ENCODE measurements around the gene MARCHF3. TPM values are rescaled to one million over a fixed set of nuclear protein-coding genes. Genes with fewer than 3 reads are reported as not detected.

MARCHF3 gene
- polyA plus RNA-seq, 2 of the 4 experiments (the other 2 are of a cell fraction) = 0.39 to 0.68 TPM

DNA sequence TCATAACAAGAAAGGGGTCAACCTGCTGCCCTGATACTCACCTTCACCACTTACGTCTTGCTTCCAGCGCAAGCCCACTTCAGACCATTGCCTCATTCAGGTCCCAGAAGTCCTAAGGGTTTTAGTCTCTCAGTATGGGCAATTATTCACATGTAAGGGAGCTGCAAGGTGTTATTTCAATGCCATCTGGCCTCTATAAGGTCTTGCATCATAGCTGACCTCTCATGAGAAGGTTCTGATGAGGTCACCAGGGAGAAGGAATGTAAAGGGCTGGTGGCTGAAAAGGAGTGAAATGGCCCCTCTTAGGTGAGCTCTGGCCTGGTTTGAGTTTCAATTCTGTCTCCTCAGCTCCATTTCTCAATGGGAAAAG, 1.5 kb upstream of the MARCHF3 start:
- TF ChIP-seq CHD4 (IDR thresholded peaks at IDR 0.05; ENCODE audit: borderline replicate concordance) (no peak), CEBPB (IDR thresholded peaks at IDR 0.05) (0 out of 4 replicates have a peak, but pooled peaks of 1 of the 2 experiments have one; percentile 4)
- POLR2A ChIA-PET = no interaction called here

DNA sequence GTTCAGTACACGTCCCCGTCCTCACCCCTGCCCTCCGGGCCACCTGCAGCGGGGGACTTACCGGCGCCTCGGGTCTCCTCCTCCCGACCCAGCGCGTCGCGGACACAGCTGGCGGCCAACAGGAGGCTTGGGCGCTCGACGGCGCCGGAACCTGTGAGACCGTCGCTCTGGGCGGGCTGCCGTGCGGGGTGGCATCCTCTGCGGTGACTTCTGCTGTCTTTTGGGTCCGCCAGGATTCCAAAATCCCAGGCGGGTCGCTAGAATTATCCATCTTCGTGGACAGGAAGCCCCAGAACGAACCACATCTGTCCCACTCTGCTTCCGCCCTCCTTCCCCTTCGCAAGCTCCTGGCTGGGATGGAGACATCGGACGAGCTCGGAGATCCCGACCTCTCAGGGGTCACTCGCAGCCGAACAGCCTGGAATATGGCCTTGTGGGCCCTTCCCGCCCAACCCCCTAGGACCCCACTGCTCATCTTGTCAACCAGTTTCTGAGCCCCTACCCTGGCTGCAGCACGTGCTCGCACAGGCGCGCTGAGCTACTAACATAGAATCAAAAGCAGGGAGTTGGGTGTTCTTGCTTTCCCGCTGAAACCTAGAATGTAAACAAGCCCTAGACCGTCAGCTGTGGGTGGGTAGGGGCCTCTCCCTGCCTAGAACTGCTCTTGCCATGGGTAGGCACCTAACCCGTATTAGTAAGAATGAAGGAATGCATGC, 947 bp upstream of the MARCHF3 start:
- Histone ChIP-seq H3K4me2 (peak overlapping the region; percentile 98), H3K4me3 (peak overlapping the region; percentile 69), H3K27ac (peak overlapping the region; percentile 62 to 76), H3K9me3 (no peaks in the 10 kb centered on the region), H3K4me1 (0 out of 3 replicates have a peak, but pooled peaks cover 3% of the 10 kb centered on the region)
- ChIA-PET CTCF (interaction anchor here (0.6 to 1.2 kb wide), 8 partner anchors 13 to 371 kb away, joined by 3 to 4 read pairs (median 3); no protein-coding TSS in a partner anchor), POLR2A (no interaction called here)
- FAIRE-seq (no peak), ATAC-seq (peak; percentile 8 to 23), DNase-seq (ENCODE audit: low read depth in 1 of 2, low spot score in 1 of 2) (peak; percentile 5 to 9)
- TF ChIP-seq NFE2L2 (conservative IDR thresholded peaks at IDR 0.05; ENCODE audit: low read length) = no peak
- peak; percentile 16 for TF ChIP-seq E2F6 (IDR thresholded peaks at IDR 0.05; ENCODE audit: borderline replicate concordance, low read depth)
- TF ChIP-seq, protein P1, sequence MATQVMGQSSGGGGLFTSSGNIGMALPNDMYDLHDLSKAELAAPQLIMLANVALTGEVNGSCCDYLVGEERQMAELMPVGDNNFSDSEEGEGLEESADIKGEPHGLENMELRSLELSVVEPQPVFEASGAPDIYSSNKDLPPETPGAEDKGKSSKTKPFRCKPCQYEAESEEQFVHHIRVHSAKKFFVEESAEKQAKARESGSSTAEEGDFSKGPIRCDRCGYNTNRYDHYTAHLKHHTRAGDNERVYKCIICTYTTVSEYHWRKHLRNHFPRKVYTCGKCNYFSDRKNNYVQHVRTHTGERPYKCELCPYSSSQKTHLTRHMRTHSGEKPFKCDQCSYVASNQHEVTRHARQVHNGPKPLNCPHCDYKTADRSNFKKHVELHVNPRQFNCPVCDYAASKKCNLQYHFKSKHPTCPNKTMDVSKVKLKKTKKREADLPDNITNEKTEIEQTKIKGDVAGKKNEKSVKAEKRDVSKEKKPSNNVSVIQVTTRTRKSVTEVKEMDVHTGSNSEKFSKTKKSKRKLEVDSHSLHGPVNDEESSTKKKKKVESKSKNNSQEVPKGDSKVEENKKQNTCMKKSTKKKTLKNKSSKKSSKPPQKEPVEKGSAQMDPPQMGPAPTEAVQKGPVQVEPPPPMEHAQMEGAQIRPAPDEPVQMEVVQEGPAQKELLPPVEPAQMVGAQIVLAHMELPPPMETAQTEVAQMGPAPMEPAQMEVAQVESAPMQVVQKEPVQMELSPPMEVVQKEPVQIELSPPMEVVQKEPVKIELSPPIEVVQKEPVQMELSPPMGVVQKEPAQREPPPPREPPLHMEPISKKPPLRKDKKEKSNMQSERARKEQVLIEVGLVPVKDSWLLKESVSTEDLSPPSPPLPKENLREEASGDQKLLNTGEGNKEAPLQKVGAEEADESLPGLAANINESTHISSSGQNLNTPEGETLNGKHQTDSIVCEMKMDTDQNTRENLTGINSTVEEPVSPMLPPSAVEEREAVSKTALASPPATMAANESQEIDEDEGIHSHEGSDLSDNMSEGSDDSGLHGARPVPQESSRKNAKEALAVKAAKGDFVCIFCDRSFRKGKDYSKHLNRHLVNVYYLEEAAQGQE (IDR thresholded peaks at IDR 0.05) = no peak
- TF ChIP-seq NR3C1 (IDR thresholded peaks at IDR 0.05) = no peak
- TF ChIP-seq PHF8 (IDR thresholded peaks at IDR 0.05; ENCODE audit: borderline replicate concordance, low read depth) = no peak
- TF ChIP-seq FOXS1 (CRISPR knock-in tag; IDR thresholded peaks at IDR 0.05) = no peak
- TF ChIP-seq, protein P2, sequence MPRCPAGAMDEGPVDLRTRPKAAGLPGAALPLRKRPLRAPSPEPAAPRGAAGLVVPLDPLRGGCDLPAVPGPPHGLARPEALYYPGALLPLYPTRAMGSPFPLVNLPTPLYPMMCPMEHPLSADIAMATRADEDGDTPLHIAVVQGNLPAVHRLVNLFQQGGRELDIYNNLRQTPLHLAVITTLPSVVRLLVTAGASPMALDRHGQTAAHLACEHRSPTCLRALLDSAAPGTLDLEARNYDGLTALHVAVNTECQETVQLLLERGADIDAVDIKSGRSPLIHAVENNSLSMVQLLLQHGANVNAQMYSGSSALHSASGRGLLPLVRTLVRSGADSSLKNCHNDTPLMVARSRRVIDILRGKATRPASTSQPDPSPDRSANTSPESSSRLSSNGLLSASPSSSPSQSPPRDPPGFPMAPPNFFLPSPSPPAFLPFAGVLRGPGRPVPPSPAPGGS (IDR thresholded peaks at IDR 0.05) = no peak
- 47% methylated on average over 29 of the region's 45 CpGs for WGBS (ENCODE audit: missing lambda C conversion rate)

More for the DNA sequence above, 1.5 kb upstream of the MARCHF3 start:
- DNase-seq (ENCODE audit: low read depth in 1 of 2, low spot score in 1 of 2) = no peak
- H3K4me3 ChIP-seq = no peak overlapping the region
- H3K9me3 ChIP-seq = no peaks in the 10 kb centered on the region
- CTCF ChIA-PET = interaction anchor here (0.6 to 1.1 kb wide), 3 partner anchors 26 to 356 kb away, joined by 3 to 4 read pairs (median 3); no protein-coding TSS in a partner anchor
- no peak overlapping the region for H3K27ac ChIP-seq
- 93% methylated on average over 2 of the region's 2 CpGs for WGBS (ENCODE audit: missing lambda C conversion rate)
- FAIRE-seq = no peak
- H3K4me2 ChIP-seq = no peak overlapping the region
- no peak for ATAC-seq
- H3K4me1 ChIP-seq = 0 out of 3 replicates have a peak, but pooled peaks cover 3% of the 10 kb centered on the region

GRCh38 chr5:127029581-127030258, 638 bp downstream of the MARCHF3 start:
- FAIRE-seq = peak; percentile 43
- DNase-seq (ENCODE audit: low read depth in 1 of 2, low spot score in 1 of 2) = peak; percentile 72 to 75
- Histone ChIP-seq H3K9me3 (no peaks in the 10 kb centered on the region), H3K4me2 (peak overlapping the region; percentile 98), H3K27ac (peak overlapping the region; percentile 64 to 82), H3K4me3 (peak overlapping the region; percentile 69), H3K4me1 (0 out of 3 replicates have a peak, but pooled peaks cover 3% of the 10 kb centered on the region)
- ChIA-PET POLR2A (interaction anchor here (1.0 kb wide), 1 partner anchor 44 kb away, joined by 3 read pairs; the partner anchor contains the start of gene C5orf63), CTCF (interaction anchor here (0.6 to 1.5 kb wide), 4 partner anchors 9 to 58 kb away, joined by 3 to 4 read pairs (median 4); no protein-coding TSS in a partner anchor)
- ATAC-seq = peak; percentile 76 to 82
- WGBS (ENCODE audit: missing lambda C conversion rate) = 4% methylated on average over 20 of the region's 51 CpGs
- TF ChIP-seq, protein P3, sequence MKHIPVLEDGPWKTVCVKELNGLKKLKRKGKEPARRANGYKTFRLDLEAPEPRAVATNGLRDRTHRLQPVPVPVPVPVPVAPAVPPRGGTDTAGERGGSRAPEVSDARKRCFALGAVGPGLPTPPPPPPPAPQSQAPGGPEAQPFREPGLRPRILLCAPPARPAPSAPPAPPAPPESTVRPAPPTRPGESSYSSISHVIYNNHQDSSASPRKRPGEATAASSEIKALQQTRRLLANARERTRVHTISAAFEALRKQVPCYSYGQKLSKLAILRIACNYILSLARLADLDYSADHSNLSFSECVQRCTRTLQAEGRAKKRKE (CRISPR knock-in tag; IDR thresholded peaks at IDR 0.05; ENCODE audit: low read depth) = no peak
- no peak for TF ChIP-seq NR3C1 (IDR thresholded peaks at IDR 0.05)
- TF ChIP-seq GATA3 (IDR thresholded peaks at IDR 0.05; ENCODE audit: borderline replicate concordance) = no peak
- no peak for TF ChIP-seq HEYL (CRISPR knock-in tag; IDR thresholded peaks at IDR 0.05)
- TF ChIP-seq RARB (CRISPR knock-in tag; IDR thresholded peaks at IDR 0.05) = no peak
- TF ChIP-seq EP300 (IDR thresholded peaks at IDR 0.05) = no peak
- TF ChIP-seq RCOR1 (IDR thresholded peaks at IDR 0.05; ENCODE audit: low read depth, low read length) = no peak
- no peak for TF ChIP-seq KDM1A (IDR thresholded peaks at IDR 0.05; ENCODE audit: low read depth)
- TF ChIP-seq HOXA7 (CRISPR knock-in tag; IDR thresholded peaks at IDR 0.05) = no peak
- no peak for TF ChIP-seq CEBPB (IDR thresholded peaks at IDR 0.05)
- TF ChIP-seq POLR2A (IDR thresholded peaks at IDR 0.05; ENCODE audit: low read length) = no peak
- TF ChIP-seq, protein P4, sequence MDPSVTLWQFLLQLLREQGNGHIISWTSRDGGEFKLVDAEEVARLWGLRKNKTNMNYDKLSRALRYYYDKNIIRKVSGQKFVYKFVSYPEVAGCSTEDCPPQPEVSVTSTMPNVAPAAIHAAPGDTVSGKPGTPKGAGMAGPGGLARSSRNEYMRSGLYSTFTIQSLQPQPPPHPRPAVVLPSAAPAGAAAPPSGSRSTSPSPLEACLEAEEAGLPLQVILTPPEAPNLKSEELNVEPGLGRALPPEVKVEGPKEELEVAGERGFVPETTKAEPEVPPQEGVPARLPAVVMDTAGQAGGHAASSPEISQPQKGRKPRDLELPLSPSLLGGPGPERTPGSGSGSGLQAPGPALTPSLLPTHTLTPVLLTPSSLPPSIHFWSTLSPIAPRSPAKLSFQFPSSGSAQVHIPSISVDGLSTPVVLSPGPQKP (IDR thresholded peaks at IDR 0.05; ENCODE audit: low read depth, low read length) = no peak
- TF ChIP-seq JUN (IDR thresholded peaks at IDR 0.05) = no peak
- no peak for TF ChIP-seq FOSB (CRISPR knock-in tag; IDR thresholded peaks at IDR 0.05)
- TF ChIP-seq RAD21 (conservative IDR thresholded peaks at IDR 0.05 in 1 of 2, IDR thresholded peaks at IDR 0.05 in 1 of 2) = peak; percentile 22 to 30; a peak in 1 of 5 replicates

All from A549 (cell line).